HG03521 (cell line): ENCODE results near the gene CTNS.

Experiments used
- ATAC-seq: cut with Tn5 transposase; IDR thresholded peaks from one replicate; pipeline ENCODE4 v1.9.1; 2021; ENCODE audit warnings: mild to moderate bottlenecking, moderate library complexity; ENCODE audit not compliant: unreplicated experiment

Gene CTNS

DNA sequence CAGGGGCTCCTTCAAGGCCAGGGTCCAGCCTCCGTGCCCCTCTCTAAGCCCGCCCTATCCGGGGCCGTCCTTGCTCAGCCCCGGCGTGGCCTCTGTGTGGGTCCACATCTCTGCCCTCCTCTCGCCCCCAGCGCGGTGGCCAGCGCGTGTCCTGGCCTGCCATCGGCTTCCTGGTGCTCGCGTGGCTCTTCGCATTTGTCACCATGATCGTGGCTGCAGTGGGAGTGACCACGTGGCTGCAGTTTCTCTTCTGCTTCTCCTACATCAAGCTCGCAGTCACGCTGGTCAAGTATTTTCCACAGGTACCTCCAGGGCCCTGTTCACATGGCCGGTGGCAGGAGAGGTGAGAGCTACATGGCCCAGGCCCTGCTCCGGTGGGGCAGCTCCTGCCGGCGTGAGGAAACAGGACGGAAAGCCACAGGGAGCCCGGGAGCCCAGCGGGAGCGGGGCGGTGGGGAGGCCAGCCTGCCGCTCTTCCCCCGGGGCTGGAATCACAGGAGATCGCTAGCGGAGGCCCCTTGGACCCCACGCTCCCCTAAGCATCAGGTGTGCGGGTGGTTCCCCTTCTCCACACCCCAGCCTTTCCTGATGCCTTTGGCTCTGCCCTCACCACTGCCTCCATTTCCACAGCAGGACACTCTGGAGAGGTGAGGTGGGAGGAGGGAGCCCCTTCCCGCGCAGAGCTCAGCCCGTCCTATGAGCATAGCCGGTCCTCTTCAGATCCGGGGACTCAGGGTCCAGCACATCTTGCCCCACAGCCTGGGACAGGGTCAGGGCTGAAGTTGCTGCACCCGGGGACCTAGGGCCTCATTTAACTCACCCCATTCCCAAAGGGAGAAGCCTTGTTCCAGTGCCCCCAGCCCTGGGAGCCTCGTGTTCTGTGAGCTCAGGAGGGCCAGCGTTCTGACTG lies 21.6 kb downstream of the CTNS start:
- ATAC-seq, result no peak

GRCh38 chr17:3658784-3659449 lies 22.4 kb downstream of the CTNS start:
- ATAC-seq, result no peak

GRCh38 chr17:3659541-3660111 lies 23.1 kb downstream of the CTNS start:
- no peak for ATAC-seq

GRCh38 chr17:3660311-3660891 lies 23.8 kb downstream of the CTNS start:
- no peak for ATAC-seq

GRCh38 chr17:3663102-3664011 lies 26.8 kb downstream of the CTNS start:
- ATAC-seq, result no peak

- ATAC-seq, result no peak
These were observed 29.3 kb downstream of the CTNS start for GRCh38 chr17:3665834-3666233.

DNA sequence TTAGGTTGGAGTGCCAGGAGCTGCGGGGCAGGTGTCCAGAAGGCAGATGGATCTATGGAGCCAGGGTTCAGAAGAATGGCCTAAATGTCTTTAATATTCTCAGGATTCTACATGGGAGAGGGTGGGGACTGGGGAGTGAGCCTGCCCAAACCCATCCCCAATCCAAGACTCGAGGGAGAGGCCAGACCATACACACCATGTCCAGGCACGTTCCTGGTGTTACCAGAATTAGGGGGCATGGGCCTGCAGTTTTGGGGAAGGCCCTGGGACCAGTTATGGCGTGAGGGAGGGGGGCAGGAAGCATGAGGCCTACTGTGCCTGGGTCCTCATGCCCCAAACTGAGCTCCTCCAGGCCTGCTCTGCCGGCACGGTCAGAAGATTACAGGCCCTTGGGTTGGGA lies 30.0 kb downstream of the CTNS start:
- ATAC-seq, result no peak

DNA sequence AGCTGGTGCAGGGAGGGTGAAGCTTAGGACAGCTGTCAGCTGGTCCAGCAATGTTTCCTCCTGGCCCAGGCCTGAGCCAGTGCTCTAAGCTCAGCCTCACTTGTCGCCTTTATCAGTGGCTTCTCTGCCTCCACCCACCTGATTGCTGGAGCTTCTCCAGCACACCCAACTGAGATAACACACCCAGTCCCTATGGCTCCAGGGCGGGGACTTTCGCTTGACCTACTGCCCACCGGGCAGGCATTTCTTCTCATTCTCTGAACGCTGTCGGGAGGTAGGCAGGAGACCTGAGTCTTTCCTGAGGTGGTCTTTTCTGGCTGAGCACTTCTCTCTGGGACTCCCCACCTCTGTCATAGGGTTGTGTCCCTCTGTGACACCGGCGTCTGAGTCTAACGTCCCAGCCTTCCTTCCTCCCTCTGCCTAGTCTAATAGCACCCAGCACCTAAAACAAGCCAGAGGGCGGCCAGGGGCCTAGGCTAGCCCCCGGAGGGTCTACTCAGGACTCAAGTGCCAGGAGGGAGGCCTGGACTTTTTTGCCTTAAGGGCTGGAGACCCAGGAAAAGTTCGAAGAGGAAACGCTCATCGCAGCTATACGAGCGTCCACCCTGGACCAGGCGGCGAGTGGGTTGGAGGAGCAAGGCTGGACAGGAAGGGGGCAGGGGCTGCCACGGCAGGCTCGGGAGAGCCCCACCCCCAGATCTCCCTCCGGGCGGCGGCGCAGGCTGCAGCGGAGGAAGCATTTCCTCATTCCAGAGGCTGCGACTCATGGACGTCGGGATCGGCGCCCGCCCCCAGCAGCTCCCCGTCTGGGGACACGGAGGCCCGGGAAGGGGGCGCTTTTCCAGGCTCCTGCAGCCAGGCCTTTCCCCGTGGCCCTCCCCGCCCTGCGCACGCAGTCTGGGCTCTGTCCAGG lies 31.1 kb downstream of the CTNS start:
- ATAC-seq, result peak; percentile 10

- peak; percentile 83 for ATAC-seq
These were observed 31.9 kb downstream of the CTNS start, which contains the start of the genes EMC6 and TAX1BP3 for GRCh38 chr17:3668279-3669084. EMC6 (plus strand) TSS chr17:3668812; CDS start chr17:3669147, 335 bp downstream. TAX1BP3 (minus strand) TSS chr17:3668578; CDS start chr17:3668526, 52 bp downstream.

GRCh38 chr17:3669085-3669347 lies 32.5 kb downstream of the CTNS start:
- no peak for ATAC-seq

DNA sequence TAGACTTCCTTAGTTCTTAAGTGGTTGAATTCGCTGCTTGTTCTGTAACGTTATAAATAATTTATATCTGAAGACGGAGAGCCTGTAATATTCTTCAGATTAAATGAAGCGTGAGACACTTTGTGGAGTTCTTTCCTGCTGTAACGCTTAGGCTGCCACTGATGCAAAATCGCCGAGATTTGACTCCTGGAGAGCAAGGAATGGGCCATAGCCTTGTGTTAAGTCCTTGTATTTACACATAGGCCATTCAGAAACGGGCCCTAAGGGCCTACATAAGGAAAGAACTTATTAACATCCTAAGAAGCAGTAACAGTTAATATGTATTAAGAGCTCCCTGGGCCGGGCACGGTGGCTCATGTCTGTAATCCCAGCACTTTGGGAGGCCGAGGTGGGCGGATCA lies 33.0 kb downstream of the CTNS start:
- ATAC-seq, result no peak

DNA sequence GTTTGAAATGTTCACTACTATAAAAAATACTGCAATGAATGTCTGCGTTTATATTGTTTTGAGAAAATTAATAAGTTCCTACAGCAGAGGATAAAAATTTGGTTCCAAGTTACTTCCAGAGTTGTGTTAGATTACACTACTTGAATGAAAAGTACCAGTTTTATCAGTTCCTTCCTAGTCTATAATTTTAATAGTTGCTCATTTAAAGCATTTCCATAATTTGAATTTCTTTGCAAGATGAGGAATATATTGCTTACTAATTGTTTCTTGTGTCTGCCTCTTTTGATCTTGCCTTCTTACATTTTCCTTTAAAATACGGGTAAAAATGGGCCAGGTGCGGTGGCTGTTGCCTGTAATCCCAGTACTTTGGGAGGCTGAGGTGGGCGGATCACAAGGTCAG lies 36.0 kb downstream of the CTNS start:
- no peak for ATAC-seq

GRCh38 chr17:3675886-3676285 lies 39.3 kb downstream of the CTNS start:
- ATAC-seq, result no peak

- ATAC-seq, result no peak
These were observed 41.7 kb downstream of the CTNS start for GRCh38 chr17:3678095-3678820.

DNA sequence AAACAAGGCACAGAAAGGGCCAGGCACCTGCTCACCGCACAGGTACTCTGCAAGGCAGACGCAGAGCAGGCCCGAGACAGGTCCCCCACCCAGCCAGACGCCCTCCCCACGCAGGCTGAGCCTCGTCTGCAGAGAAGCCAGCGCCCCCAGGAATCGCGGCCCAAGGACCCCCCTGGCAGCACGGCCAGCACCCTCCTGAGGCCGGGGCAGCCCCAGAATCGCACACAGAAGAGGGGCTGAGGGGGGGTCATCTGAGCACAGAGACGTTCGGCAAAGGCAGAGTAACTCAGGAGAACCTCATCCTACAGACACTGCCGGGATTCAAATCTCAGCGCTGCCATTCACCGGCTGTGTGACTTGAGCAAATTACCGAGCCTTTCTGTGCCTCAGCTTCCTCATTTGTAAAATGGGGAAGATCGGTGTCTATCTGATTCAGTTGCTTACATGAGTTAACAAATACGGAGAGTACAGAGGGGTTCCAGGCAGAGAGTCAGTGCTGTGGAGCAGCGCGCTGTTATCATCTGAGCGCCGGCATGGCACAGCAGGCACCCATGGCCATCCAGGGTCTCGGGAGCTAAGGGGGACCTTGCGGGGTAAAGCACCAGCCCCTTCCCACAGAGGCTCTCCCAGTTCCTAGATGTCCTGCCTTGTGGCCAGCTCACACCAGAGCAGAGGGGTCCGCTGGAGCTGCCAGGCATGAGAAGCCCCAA lies 42.4 kb downstream of the CTNS start:
- ATAC-seq, result no peak

DNA sequence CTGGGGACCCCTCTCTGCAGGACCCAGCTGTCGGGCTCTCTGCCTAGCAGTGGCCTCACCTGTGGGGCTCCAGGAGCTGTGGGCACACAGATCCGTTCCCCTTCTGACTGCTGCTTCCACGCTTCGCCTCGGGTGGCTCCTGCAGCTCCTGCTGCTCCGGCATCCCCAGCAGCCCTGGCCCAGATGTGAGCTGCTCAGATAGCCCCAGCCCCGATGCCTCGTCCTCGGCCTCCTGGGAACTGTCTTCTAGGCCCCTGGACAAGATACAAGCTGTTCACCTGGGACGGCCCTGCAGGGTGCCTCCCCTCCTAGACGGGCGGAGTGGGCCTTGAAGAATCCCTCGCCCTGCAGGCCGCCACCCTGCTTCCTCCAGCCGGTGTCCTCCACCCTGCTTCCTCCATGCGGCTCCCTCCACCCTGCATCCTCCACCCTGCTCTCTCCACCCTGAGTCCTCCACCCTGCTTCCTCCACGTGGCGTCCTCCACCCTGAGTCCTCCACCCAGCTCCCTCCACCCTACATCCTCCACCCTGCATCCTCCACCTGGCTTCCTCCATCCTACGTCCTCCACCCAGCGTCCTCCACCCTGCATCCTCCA lies 43.1 kb downstream of the CTNS start:
- ATAC-seq, result no peak

DNA sequence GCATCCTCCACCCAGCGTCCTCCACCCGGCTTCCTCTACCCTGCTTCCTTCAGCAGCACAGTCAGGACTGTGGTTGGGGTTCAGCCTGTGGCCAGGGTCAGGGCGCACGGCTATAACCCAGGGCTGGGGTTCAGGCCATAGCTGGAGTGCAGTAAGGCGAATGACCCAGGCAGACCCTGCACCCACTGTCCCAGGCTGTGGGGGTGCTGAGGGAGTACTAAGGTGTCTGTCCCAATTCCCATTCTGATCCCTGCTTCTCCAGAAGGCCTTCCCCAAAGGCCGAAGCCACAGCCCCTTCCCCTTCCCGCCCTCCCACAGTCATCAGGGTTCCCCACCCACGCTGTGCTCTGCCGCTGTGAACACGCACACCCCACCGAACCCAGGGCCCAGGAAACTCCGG lies 44.5 kb downstream of the CTNS start:
- ATAC-seq, result no peak
